ENCODE data around the gene PLCD1.

PLCD1 gene

DNA sequence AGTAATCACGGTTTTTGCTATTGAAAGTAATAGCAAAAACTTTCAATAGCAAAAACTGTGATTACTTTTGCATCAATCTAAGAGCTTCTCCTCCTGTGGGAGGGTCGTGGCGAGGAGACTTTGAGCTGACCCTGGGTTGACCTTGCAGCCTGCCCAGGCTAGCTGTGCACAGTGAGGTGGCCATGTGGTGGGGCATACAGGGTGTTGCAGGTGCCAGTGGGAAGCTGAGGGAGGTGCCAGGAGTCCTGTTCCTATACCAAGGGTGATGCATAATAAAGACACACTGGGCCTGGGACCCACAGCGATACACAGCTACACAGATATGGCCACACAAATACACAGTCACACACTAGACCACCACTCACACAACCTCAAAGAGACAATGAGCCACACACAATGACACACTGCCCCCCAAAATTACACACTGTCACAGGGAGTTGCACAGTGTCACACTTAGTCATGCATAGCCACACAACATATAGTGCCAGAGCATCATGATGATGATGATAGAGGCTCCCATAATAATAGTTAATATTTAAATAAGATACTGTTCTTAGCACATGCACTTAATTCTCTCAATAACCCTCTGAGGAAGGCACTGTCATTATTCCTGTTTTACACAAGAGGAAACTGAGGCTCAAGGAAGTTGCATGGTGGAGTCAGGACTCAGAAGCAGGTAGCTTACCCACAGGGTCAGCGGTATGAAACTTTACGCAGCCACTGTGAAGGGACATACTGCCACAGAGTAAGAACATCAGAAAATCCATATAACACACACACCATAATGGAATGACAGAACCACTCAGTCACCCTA, 6.3 kb downstream of the PLCD1 start:
- H3K27ac ChIP-seq = no peak overlapping the region
- TF ChIP-seq, protein P1, sequence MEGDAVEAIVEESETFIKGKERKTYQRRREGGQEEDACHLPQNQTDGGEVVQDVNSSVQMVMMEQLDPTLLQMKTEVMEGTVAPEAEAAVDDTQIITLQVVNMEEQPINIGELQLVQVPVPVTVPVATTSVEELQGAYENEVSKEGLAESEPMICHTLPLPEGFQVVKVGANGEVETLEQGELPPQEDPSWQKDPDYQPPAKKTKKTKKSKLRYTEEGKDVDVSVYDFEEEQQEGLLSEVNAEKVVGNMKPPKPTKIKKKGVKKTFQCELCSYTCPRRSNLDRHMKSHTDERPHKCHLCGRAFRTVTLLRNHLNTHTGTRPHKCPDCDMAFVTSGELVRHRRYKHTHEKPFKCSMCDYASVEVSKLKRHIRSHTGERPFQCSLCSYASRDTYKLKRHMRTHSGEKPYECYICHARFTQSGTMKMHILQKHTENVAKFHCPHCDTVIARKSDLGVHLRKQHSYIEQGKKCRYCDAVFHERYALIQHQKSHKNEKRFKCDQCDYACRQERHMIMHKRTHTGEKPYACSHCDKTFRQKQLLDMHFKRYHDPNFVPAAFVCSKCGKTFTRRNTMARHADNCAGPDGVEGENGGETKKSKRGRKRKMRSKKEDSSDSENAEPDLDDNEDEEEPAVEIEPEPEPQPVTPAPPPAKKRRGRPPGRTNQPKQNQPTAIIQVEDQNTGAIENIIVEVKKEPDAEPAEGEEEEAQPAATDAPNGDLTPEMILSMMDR (IDR thresholded peaks at IDR 0.05) = no peak
- no peak for TF ChIP-seq ZFX (IDR thresholded peaks at IDR 0.05; ENCODE audit: borderline replicate concordance)

DNA sequence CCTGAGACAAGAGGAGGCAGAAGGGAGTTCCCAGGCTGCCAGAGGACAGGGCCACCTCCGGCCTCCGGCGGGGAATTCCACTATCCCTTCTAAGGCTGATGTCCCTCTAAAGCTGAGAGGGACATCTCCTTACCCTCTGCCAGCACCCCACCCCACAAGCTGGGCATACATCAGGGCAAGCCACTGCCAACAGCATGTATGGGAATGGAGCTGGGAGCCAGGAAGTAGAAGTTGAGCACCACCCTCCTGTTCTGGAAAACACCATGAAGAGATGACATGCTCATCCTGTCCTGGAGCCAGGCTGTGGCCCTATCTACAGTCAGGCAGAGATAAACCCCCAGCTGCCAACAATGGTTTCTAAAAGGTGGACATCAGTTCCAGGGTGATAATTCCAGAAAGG, 7.1 kb downstream of the PLCD1 start:
- no peak overlapping the region for H3K27ac ChIP-seq
- TF ChIP-seq, protein P1 (IDR thresholded peaks at IDR 0.05) = no peak

DNA sequence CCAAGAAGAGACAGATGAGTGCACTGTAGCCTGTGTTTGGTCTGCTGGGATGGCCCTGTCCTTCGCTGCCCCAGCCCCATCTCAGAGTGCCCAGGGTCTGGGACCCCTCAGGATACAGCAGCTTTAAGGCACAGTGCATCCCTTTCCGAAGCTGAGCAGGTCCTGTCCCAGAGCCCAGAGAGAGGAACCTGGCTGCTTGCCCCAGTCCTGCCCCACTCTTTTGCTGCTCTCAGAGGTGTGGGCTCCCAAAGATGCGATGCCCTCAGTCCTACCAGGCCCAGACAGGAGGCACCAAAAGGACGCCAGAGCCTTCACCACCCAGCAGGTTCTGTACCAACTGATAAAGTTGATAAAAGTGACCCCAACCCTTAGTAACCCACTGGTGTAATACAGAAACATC, 8.2 kb downstream of the PLCD1 start:
- H3K27ac ChIP-seq = no peak overlapping the region
- no peak for TF ChIP-seq ZFX (IDR thresholded peaks at IDR 0.05; ENCODE audit: borderline replicate concordance)
- TF ChIP-seq, protein P1 (IDR thresholded peaks at IDR 0.05) = no peak

DNA sequence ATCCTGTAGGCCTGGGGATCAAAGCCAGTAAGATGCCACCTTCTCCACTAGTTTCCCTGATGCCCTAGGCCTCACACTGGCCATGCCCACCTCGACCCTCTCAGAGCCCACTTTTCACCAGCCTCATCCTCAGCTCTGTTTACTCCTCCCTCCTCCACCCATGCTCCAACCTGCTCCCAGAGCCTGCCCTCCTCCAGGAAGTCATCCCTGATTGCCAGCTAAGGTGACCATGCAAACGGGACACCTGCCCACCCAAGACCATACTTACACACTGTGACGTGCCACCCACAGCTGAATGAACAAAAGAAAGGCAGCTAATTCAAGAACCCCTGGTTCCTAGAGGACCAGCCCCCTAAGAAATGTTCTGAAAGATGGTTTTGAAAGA, 9.1 kb downstream of the PLCD1 start:
- H3K27ac ChIP-seq = no peak overlapping the region

GRCh38 chr3:38019658-38020341, 9.6 kb downstream of the PLCD1 start:
- TF ChIP-seq ZFX (IDR thresholded peaks at IDR 0.05; ENCODE audit: borderline replicate concordance) = no peak
- TF ChIP-seq, protein P1 (IDR thresholded peaks at IDR 0.05) = no peak
- no peak overlapping the region for H3K27ac ChIP-seq

More for the DNA sequence above, 9.1 kb downstream of the PLCD1 start:
- TF ChIP-seq, protein P1 (IDR thresholded peaks at IDR 0.05) = no peak
- TF ChIP-seq ZFX (IDR thresholded peaks at IDR 0.05; ENCODE audit: borderline replicate concordance) = no peak

DNA sequence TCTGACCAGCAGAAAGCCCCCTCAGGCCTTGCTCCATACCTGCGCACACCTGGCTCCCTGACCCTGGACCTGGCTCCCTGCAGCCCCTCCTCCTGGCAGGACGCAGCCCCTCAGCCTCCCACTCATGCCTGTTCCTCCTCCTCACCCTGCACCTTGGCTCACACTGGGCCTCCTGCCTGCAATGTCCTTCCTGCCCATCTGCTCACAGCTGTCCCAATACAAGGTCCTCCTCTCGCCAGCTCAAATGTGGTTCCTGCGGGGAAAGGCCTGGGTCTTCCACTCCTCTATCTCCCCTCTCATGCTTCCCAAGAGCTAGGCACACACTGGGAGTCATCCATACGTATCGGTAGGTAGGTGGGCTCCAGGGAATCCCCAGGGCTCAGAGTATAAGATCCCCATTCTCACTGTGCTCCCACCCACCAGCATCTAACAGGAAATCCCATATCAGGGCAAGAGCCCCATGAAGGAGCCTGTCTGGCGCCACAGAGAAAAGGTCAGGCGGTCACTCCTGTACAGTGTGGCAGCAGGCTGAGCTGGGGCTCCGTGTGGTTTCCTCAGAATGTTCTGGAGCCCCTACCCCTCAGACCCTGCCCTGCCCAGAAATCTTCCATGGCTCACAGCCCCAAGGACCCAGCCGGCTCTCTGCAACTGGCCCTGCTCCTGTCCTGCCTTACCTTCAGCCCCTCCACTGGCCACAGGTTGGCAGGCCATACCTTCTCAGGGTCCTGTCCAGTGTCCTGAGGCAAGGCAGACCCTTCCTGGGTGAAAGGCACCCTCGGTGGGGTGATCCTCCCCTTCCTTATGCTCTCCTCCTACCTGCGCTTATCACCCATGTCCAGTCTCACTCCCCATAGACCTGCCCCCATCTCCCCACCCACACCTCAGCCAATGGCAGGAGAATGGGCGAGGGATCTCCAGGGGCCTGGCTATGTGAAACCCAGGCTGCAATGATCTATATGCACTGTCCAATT, 10.9 kb downstream of the PLCD1 start:
- TF ChIP-seq, protein P1 (IDR thresholded peaks at IDR 0.05) = no peak
- no peak for TF ChIP-seq ZFX (IDR thresholded peaks at IDR 0.05; ENCODE audit: borderline replicate concordance)
- H3K27ac ChIP-seq = no peak overlapping the region
